K562 (cell line): ENCODE results near the gene ST6GALNAC3. TPM values are rescaled to one million over a fixed set of nuclear protein-coding genes. Genes with fewer than 3 reads are reported as not detected.

Experiments
- ATAC-seq: fragments of 200-7000 bp; cut with Tn5 transposase; 3 replicates; pipeline ENCODE4 v1.9.1; 2020; ENCODE audit warnings: moderate library complexity
- BruUV-seq: library from RNA; stranded (reverse); fragments of 400-500 nt; replicated peaks from 2 replicates; lab custom pipeline; 2021; lab: Mats Ljungman, UMichigan
- CTCF ChIA-PET: fragments of 300-600 bp; formaldehyde crosslinking; extraction: SDS; loops from one replicate; lab custom pipeline; 2021; ENCODE audit warnings: low intra/inter-chr PET ratio; lab: Yijun Ruan, JAX
- POLR2A ChIA-PET: fragments of 300-600, 350-650 bp; sonication (Branson Sonifier 250); formaldehyde crosslinking; extraction: SDS; loops from one replicate; lab custom pipeline; 2021; ENCODE audit warnings: antibody characterized with exemption, inconsistent platforms; lab: Yijun Ruan, JAX
- DNase-seq, 4 experiments: peaks; one replicate each; pipeline versions ENCODE4 v3.0.0 to v3.0.0-alpha.2; 2011 to 2018; ENCODE audit warnings: low spot score in 3 of 4, mixed read lengths in 3 of 4; ENCODE audit errors: extremely low read depth in 1 of 4
- FAIRE-seq: peaks from 2 replicates; lab custom pipeline; 2011; peaks lifted over from hg19 to GRCh38; lab: Jason Lieb, UNC
- H2AFZ ChIP-seq: 2 replicates; pipeline ENCODE4 v1.6.0; 2011; ENCODE audit warnings: low read depth, low read length, control low read depth, inconsistent platforms
- H3K27ac ChIP-seq: fragments of 200-600 bp; 3 replicates; pipeline ENCODE4 v1.8.0; 2011; ENCODE audit warnings: low read depth, mild to moderate bottlenecking, control low read depth, inconsistent platforms, low read length, moderate library complexity, mixed read lengths; ENCODE audit errors: extremely low read depth
- H3K27me3 ChIP-seq, 2 experiments: fragments of 300-600 bp in 1 of 2; 2 replicates in 1 of 2; 3 replicates in 1 of 2; pipeline versions ENCODE4 v1.6.0 to v1.8.0; 2011; ENCODE audit warnings: inconsistent platforms in 2 of 2, low read length in 2 of 2, mild to moderate bottlenecking in 1 of 2, mixed read lengths in 1 of 2, moderate library complexity in 1 of 2; ENCODE audit not compliant: control insufficient read depth in 2 of 2, insufficient read depth in 2 of 2
- H3K36me3 ChIP-seq: fragments of 300-600 bp; 3 replicates; pipeline ENCODE4 v1.8.0; 2011; ENCODE audit warnings: mild to moderate bottlenecking, low read length, inconsistent platforms; ENCODE audit not compliant: control insufficient read depth, insufficient read depth
- H3K4me1 ChIP-seq, 2 experiments: fragments of 200-600 bp in 1 of 2; replicated peaks in 1 of 2; 2 replicates in 1 of 2; 3 replicates in 1 of 2; pipeline versions ENCODE4 v1.5.1 to v1.8.0; 2011; ENCODE audit warnings: inconsistent platforms in 2 of 2, low read length in 2 of 2, mild to moderate bottlenecking in 1 of 2, mixed read lengths in 1 of 2, moderate library complexity in 1 of 2; ENCODE audit not compliant: control insufficient read depth in 2 of 2, insufficient read depth in 2 of 2
- H3K4me2 ChIP-seq: 2 replicates; pipeline ENCODE4 v1.6.1; 2011; ENCODE audit warnings: low read length, control low read depth, inconsistent platforms, mixed read lengths; ENCODE audit not compliant: insufficient read depth
- H3K4me3 ChIP-seq: fragments of 200-600 bp; sonication (generic), shearing (Covaris generic); 2 replicates; pipeline ENCODE4 v1.5.1; 2016; ENCODE audit warnings: control low read depth, inconsistent platforms
- H3K79me2 ChIP-seq: fragments of 200-600 bp; 3 replicates; pipeline ENCODE4 v1.8.0; 2011; ENCODE audit warnings: low read length, inconsistent platforms; ENCODE audit not compliant: control insufficient read depth, insufficient read depth
- H3K9ac ChIP-seq, 2 experiments: 2 replicates each; pipeline versions ENCODE4 v1.6.0 to v1.6.1; 2011; ENCODE audit warnings: low read depth in 2 of 2, low read length in 2 of 2, control low read depth in 1 of 2, inconsistent platforms in 1 of 2, mild to moderate bottlenecking in 1 of 2, mixed read lengths in 1 of 2; ENCODE audit not compliant: insufficient read depth in 1 of 2
- H3K9me1 ChIP-seq: one replicate; pipeline ENCODE4 v1.6.0; 2011; ENCODE audit warnings: inconsistent platforms, mild to moderate bottlenecking, low read length, moderate library complexity; ENCODE audit not compliant: control insufficient read depth, insufficient read depth
- H3K9me3 ChIP-seq: replicated peaks from 2 replicates; pipeline ENCODE4 v1.5.1; 2011; ENCODE audit warnings: low read depth, low read length, inconsistent platforms; ENCODE audit not compliant: control insufficient read depth, insufficient read depth
- H4K20me1 ChIP-seq: replicated peaks from 2 replicates; pipeline ENCODE4 v1.6.1; 2011; ENCODE audit warnings: low read length, inconsistent platforms, mixed read lengths; ENCODE audit not compliant: control insufficient read depth, insufficient read depth
- FOXJ2 ChIP-seq: fragments of 200-800 bp; sonication (Bioruptor generic); IDR thresholded peaks from 2 replicates; pipeline ENCODE4 v1.6.1; 2016; ENCODE audit warnings: missing genetic modification characterization, missing compliant biosample characterization
- MAFK ChIP-seq: IDR thresholded peaks from 2 replicates; pipeline ENCODE4 v1.6.1; 2011; ENCODE audit warnings: low read length, improper control_type of control experiment
- NBN ChIP-seq: fragments of 450-650 bp; IDR thresholded peaks from 2 replicates; pipeline ENCODE4 v1.6.1; 2016; ENCODE audit warnings: low read depth, mild to moderate bottlenecking
- RBM14 ChIP-seq: fragments of 200-400 bp; formaldehyde crosslinking; IDR thresholded peaks from 2 replicates; pipeline ENCODE4 v1.6.1; 2018; ENCODE audit warnings: low read depth, mild to moderate bottlenecking, low read length, moderate library complexity, borderline replicate concordance; ENCODE audit not compliant: insufficient read depth
- RBM22 ChIP-seq: fragments of 200-400 bp; formaldehyde crosslinking; IDR thresholded peaks from 2 replicates; pipeline ENCODE4 v1.6.1; 2018; ENCODE audit warnings: low read length, low read depth; ENCODE audit not compliant: poor library complexity, severe bottlenecking
- RBM25 ChIP-seq: fragments of 200-400 bp; formaldehyde crosslinking; IDR thresholded peaks from 2 replicates; pipeline ENCODE4 v1.6.1; 2018; ENCODE audit warnings: low read length, low read depth, moderate library complexity; ENCODE audit not compliant: severe bottlenecking
- SRSF1 ChIP-seq: fragments of 200-400 bp; formaldehyde crosslinking; IDR thresholded peaks from 2 replicates; pipeline ENCODE4 v1.6.1; 2017; ENCODE audit warnings: mild to moderate bottlenecking, low read depth, low read length, moderate library complexity
- ZNF174 ChIP-seq: fragments of 250-450 bp; sonication (Bioruptor Pico); IDR thresholded peaks from 2 replicates; pipeline ENCODE4 v1.4.0; 2020; ENCODE audit warnings: mild to moderate bottlenecking
- ZNF253 ChIP-seq: fragments of 250-450 bp; sonication (Bioruptor Pico); conservative IDR thresholded peaks from 2 replicates; pipeline ENCODE4 v1.6.1; 2021; ENCODE audit warnings: mild to moderate bottlenecking
- WGBS: fragments of 100-300 bp; shearing (Covaris generic); methylation state at CpG from one replicate; pipeline ENCODE4 v1.1.6; 2016; ENCODE audit warnings: low coverage, mixed read lengths; ENCODE audit not compliant: insufficient coverage; ENCODE audit errors: missing lambda C conversion rate; 5-methylcytosine and 5-hydroxymethylcytosine counted together
- in situ Hi-C: fragments of 300-500 bp; cut with MboI; formaldehyde crosslinking; loops from 4 replicates; pipeline ENCODE4 v1.15.0; 2018; ENCODE audit warnings: inconsistent platforms, mixed read lengths
- intact Hi-C: fragments of 100-400 bp; cut with micrococcal nuclease; formaldehyde crosslinking; loops from 2 replicates; pipeline ENCODE4 v1.14.2; 2022
- polyA plus RNA-seq, 8 experiments: library from polyadenylated mRNA; depleted of rRNA in 4 of 8; stranded (reverse) in 5 of 8; unstranded in 3 of 8; fragments of >200 nt; fragmentation: Nextera tagmentation in 2 of 8; fragmentation: Illumina TruSeq in 1 of 8; extraction: Ambion mirVana in 2 of 8; extraction: Trizol in 1 of 8; gene quantifications; 2 replicates each; pipeline versions ENCODE4 v1.2.1 to v1.2.3, GENCODE V29; 2011 to 2014; ENCODE audit warnings: inconsistent platforms in 1 of 8, missing spikeins in 1 of 8
- total RNA-seq, 7 experiments: library from RNA; depleted of rRNA in 6 of 7; stranded (reverse); fragments of >200 nt in 6 of 7; fragmentation: Illumina TruSeq in 2 of 7; extraction: Trizol in 2 of 7; gene quantifications; 2 replicates each; pipeline versions ENCODE4 v1.2.1 to v1.2.3, GENCODE V29; 2011 to 2021; ENCODE audit warnings: low replicate concordance in 1 of 7
- TF ChIP-seq, protein P1 (sequence below): fragments of 450-650 bp; IDR thresholded peaks from 2 replicates; pipeline ENCODE4 v1.6.1; 2018; ENCODE audit warnings: mild to moderate bottlenecking, low read depth; ENCODE audit not compliant: partially characterized antibody
- TF ChIP-seq, protein P2 (sequence below): sonication (generic); formaldehyde crosslinking; IDR thresholded peaks from 2 replicates; pipeline ENCODE4 v1.8.0; 2022; ENCODE audit warnings: mild to moderate bottlenecking, missing genetic modification reagents

ST6GALNAC3 gene
- total and polyA plus RNA-seq, 9 of the 15 experiments (the other 6 are each of a cell fraction or from before 2014, with no cell fraction given), result 0.04 to 0.29 (median 0.18) TPM; not detected in 6

GRCh38 chr1:76046149-76046548 lies 28.4 kb upstream of the ST6GALNAC3 start:
- ChIA-PET CTCF (no interaction called here), POLR2A (no interaction called here)
- BruUV-seq, result no TSS peak
- no peak for TF ChIP-seq MAFK
- no peak for TF ChIP-seq RBM14
- TF ChIP-seq FOXJ2 (tag), result no peak
- TF ChIP-seq ZNF253 (CRISPR knock-in tag), result no peak
- H3K27ac ChIP-seq, result no peak overlapping the region
- no peak overlapping the region for H3K9ac ChIP-seq
- DNase-seq (no peak), FAIRE-seq (no peak), ATAC-seq (no peak)
- H3K4me2 ChIP-seq, result no peak overlapping the region
- in situ Hi-C loops (no loop called here), intact Hi-C loops (no loop called here)
- H3K79me2 ChIP-seq, result no peaks in the 10 kb centered on the region
- no peaks in the 10 kb centered on the region for H3K36me3 ChIP-seq
- no peaks in the 10 kb centered on the region for H3K4me1 ChIP-seq
- no peak overlapping the region for H3K4me3 ChIP-seq
- H2AFZ ChIP-seq, result no peak overlapping the region
- H3K9me3 ChIP-seq, result no peaks in the 10 kb centered on the region
- H3K9me1 ChIP-seq, result no peaks in the 10 kb centered on the region
- H4K20me1 ChIP-seq, result no peaks in the 10 kb centered on the region
- whole genome bisulfite sequencing, result 0% methylated on average over 2 of the region's 2 CpGs
- H3K27me3 ChIP-seq, result no peaks in the 10 kb centered on the region

- intact Hi-C loops, result no loop called here
- POLR2A ChIA-PET, result interaction anchor here (0.6 kb wide), 1 partner anchor 68 kb away, joined by 3 read pairs; no protein-coding TSS in a partner anchor
- FAIRE-seq, result no peak
Observed at GRCh38 chr1:76048219-76048618, 26.3 kb upstream of the ST6GALNAC3 start.

More at GRCh38 chr1:76048219-76048618, 26.3 kb upstream of the ST6GALNAC3 start:
- no peak overlapping the region for H3K9ac ChIP-seq
- no peak for TF ChIP-seq SRSF1
- TF ChIP-seq, protein P1, sequence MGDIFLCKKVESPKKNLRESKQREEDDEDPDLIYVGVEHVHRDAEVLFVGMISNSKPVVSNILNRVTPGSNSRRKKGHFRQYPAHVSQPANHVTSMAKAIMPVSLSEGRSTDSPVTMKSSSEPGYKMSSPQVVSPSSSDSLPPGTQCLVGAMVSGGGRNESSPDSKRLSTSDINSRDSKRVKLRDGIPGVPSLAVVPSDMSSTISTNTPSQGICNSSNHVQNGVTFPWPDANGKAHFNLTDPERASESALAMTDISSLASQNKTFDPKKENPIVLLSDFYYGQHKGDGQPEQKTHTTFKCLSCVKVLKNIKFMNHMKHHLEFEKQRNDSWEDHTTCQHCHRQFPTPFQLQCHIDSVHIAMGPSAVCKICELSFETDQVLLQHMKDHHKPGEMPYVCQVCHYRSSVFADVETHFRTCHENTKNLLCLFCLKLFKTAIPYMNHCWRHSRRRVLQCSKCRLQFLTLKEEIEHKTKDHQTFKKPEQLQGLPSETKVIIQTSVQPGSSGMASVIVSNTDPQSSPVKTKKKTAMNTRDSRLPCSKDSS, result no peak
- TF ChIP-seq, protein P2, sequence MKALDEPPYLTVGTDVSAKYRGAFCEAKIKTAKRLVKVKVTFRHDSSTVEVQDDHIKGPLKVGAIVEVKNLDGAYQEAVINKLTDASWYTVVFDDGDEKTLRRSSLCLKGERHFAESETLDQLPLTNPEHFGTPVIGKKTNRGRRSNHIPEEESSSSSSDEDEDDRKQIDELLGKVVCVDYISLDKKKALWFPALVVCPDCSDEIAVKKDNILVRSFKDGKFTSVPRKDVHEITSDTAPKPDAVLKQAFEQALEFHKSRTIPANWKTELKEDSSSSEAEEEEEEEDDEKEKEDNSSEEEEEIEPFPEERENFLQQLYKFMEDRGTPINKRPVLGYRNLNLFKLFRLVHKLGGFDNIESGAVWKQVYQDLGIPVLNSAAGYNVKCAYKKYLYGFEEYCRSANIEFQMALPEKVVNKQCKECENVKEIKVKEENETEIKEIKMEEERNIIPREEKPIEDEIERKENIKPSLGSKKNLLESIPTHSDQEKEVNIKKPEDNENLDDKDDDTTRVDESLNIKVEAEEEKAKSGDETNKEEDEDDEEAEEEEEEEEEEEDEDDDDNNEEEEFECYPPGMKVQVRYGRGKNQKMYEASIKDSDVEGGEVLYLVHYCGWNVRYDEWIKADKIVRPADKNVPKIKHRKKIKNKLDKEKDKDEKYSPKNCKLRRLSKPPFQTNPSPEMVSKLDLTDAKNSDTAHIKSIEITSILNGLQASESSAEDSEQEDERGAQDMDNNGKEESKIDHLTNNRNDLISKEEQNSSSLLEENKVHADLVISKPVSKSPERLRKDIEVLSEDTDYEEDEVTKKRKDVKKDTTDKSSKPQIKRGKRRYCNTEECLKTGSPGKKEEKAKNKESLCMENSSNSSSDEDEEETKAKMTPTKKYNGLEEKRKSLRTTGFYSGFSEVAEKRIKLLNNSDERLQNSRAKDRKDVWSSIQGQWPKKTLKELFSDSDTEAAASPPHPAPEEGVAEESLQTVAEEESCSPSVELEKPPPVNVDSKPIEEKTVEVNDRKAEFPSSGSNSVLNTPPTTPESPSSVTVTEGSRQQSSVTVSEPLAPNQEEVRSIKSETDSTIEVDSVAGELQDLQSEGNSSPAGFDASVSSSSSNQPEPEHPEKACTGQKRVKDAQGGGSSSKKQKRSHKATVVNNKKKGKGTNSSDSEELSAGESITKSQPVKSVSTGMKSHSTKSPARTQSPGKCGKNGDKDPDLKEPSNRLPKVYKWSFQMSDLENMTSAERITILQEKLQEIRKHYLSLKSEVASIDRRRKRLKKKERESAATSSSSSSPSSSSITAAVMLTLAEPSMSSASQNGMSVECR, result no peak
- TF ChIP-seq NBN, result no peak
- TF ChIP-seq ZNF174 (CRISPR knock-in tag), result no peak
- no peak for TF ChIP-seq RBM22
- TF ChIP-seq RBM25, result no peak
- CTCF ChIA-PET, result no interaction called here
- H3K9me1 ChIP-seq, result no peaks in the 10 kb centered on the region
- no peaks in the 10 kb centered on the region for H3K9me3 ChIP-seq
- no peaks in the 10 kb centered on the region for H3K79me2 ChIP-seq
- ATAC-seq (no peak), DNase-seq (no peak)
- in situ Hi-C loops, result no loop called here
- H3K4me1 ChIP-seq, result no peaks in the 10 kb centered on the region
- no peak overlapping the region for H3K27ac ChIP-seq
- no peak overlapping the region for H3K4me3 ChIP-seq
- no TSS peak for BruUV-seq
- WGBS, result 0% methylated on average over 1 of the region's 1 CpG
- H3K36me3 ChIP-seq, result no peaks in the 10 kb centered on the region
- no peaks in the 10 kb centered on the region for H3K27me3 ChIP-seq
- no peaks in the 10 kb centered on the region for H4K20me1 ChIP-seq
- H3K4me2 ChIP-seq, result no peak overlapping the region
- H2AFZ ChIP-seq, result no peak overlapping the region
